HepG2 (cell line): ENCODE results near the gene GEMIN2. TPM values are rescaled to one million over a fixed set of nuclear protein-coding genes. Genes with fewer than 3 reads are reported as not detected.

Source experiments
- ARHGAP35 ChIP-seq: sonication (generic); formaldehyde crosslinking; IDR thresholded peaks from 2 replicates; pipeline ENCODE4 v1.9.0; 2022; ENCODE audit warnings: mild to moderate bottlenecking, inconsistent platforms, moderate library complexity, missing genetic modification reagents, borderline replicate concordance
- ATM ChIP-seq: fragments of 450-650 bp; IDR thresholded peaks from 2 replicates; pipeline ENCODE4 v1.7.1; 2017; ENCODE audit warnings: mild to moderate bottlenecking, borderline replicate concordance
- CBFB ChIP-seq: sonication (generic); formaldehyde crosslinking; IDR thresholded peaks from 2 replicates; pipeline ENCODE4 v1.4.0; 2020; ENCODE audit warnings: missing genetic modification reagents
- CSRNP1 ChIP-seq: sonication (generic); formaldehyde crosslinking; IDR thresholded peaks from 2 replicates; pipeline ENCODE4 v1.8.1; 2023; ENCODE audit warnings: mild to moderate bottlenecking, missing genetic modification reagents
- LRRFIP1 ChIP-seq: sonication (generic); formaldehyde crosslinking; conservative IDR thresholded peaks from 2 replicates; pipeline ENCODE4 v1.4.0; 2020; ENCODE audit warnings: missing genetic modification reagents
- MAX ChIP-seq: IDR thresholded peaks from 2 replicates; pipeline ENCODE4 v1.6.1; 2012; ENCODE audit warnings: inconsistent platforms
- POGK ChIP-seq: sonication (generic); formaldehyde crosslinking; conservative IDR thresholded peaks from 2 replicates; pipeline ENCODE4 v1.8.0; 2022; ENCODE audit warnings: mild to moderate bottlenecking, moderate library complexity, missing genetic modification reagents
- SATB2 ChIP-seq: sonication (generic); formaldehyde crosslinking; IDR thresholded peaks from 2 replicates; pipeline ENCODE4 v1.5.0; 2020; ENCODE audit warnings: missing genetic modification reagents
- SCMH1 ChIP-seq: sonication (generic); formaldehyde crosslinking; IDR thresholded peaks from 2 replicates; pipeline ENCODE4 v1.9.0; 2021; ENCODE audit warnings: missing genetic modification reagents, mild to moderate bottlenecking, borderline replicate concordance
- SNRNP70 ChIP-seq: fragments of 200-400 bp; formaldehyde crosslinking; IDR thresholded peaks from 2 replicates; pipeline ENCODE4 v1.6.1; 2017; ENCODE audit warnings: mild to moderate bottlenecking, low read depth, low read length, moderate library complexity
- ZBTB49 ChIP-seq: sonication (generic); formaldehyde crosslinking; IDR thresholded peaks from 2 replicates; pipeline ENCODE4 v1.4.0; 2020; ENCODE audit warnings: missing genetic modification reagents, borderline replicate concordance
- ZC3H13 ChIP-seq: sonication (generic); formaldehyde crosslinking; IDR thresholded peaks from 2 replicates; pipeline ENCODE4 v1.8.1; 2023; ENCODE audit warnings: mild to moderate bottlenecking, missing genetic modification reagents, moderate library complexity
- ZMYM4 ChIP-seq: sonication (generic); formaldehyde crosslinking; IDR thresholded peaks from 2 replicates; pipeline ENCODE4 v1.8.1; 2023; ENCODE audit warnings: mild to moderate bottlenecking, missing genetic modification reagents
- ZNF138 ChIP-seq: sonication (generic); formaldehyde crosslinking; IDR thresholded peaks from 2 replicates; pipeline ENCODE4 v1.5.0; 2020; ENCODE audit warnings: mild to moderate bottlenecking, low read depth, missing genetic modification reagents
- ZNF275 ChIP-seq: sonication (generic); formaldehyde crosslinking; IDR thresholded peaks from 2 replicates; pipeline ENCODE4 v1.8.0; 2022; ENCODE audit warnings: missing genetic modification reagents, mild to moderate bottlenecking, inconsistent platforms, borderline replicate concordance
- ZNF530 ChIP-seq: sonication (generic); formaldehyde crosslinking; IDR thresholded peaks from 2 replicates; pipeline ENCODE4 v1.5.0; 2020; ENCODE audit warnings: low read depth, mild to moderate bottlenecking, missing genetic modification reagents
- ZNF781 ChIP-seq: sonication (generic); formaldehyde crosslinking; IDR thresholded peaks from 2 replicates; pipeline ENCODE4 v1.5.1; 2020; ENCODE audit warnings: borderline replicate concordance, mild to moderate bottlenecking, missing genetic modification reagents; ENCODE audit errors: not compliant biosample characterization
- polyA plus RNA-seq, 8 experiments: library from polyadenylated mRNA; depleted of rRNA in 3 of 8; stranded (reverse) in 7 of 8; unstranded in 1 of 8; fragments of >200 nt; fragmentation: Illumina TruSeq in 4 of 8; extraction: Trizol in 4 of 8; gene quantifications; 2 replicates each; pipeline versions ENCODE4 v1.2.1 to v1.2.3, GENCODE V29; 2011 to 2016; ENCODE audit warnings: low read depth in 4 of 8, missing spikeins in 1 of 8, mixed read lengths in 1 of 8; ENCODE audit not compliant: insufficient read depth in 1 of 8
- total RNA-seq, 5 experiments: library from RNA; depleted of rRNA; stranded (reverse); fragments of >200 nt; fragmentation: Illumina TruSeq; extraction: Trizol; gene quantifications; 2 replicates each; pipeline ENCODE4 v1.2.3, GENCODE V29; 2016; ENCODE audit warnings: low read depth in 1 of 5

Gene GEMIN2
- total and polyA plus RNA-seq, 2 of the 13 experiments (the other 11 are each of a cell fraction or from before 2014, with no cell fraction given): 54.8 to 110 TPM

- peak; percentile 97 for TF ChIP-seq CSRNP1 (CRISPR knock-in tag)
- TF ChIP-seq SNRNP70: no peak
- no peak for TF ChIP-seq ZNF530
- peak; percentile 100 for TF ChIP-seq POGK
- TF ChIP-seq MAX: no peak
- peak; percentile 87 for TF ChIP-seq ZNF781 (CRISPR knock-in tag)
- no peak for TF ChIP-seq ZBTB49 (CRISPR knock-in tag)
- TF ChIP-seq ATM: no peak
- peak; percentile 100 for TF ChIP-seq ZNF275 (CRISPR knock-in tag)
- TF ChIP-seq LRRFIP1: peak; percentile 93; the same call in 1 of the 2 replicates
- TF ChIP-seq ZC3H13: peak; percentile 99
- 0 out of 2 replicates have a peak, but pooled peaks have one; percentile 68 for TF ChIP-seq SATB2 (CRISPR knock-in tag)
- TF ChIP-seq ARHGAP35 (CRISPR knock-in tag): peak; percentile 96; the same call in 1 of the 2 replicates
- TF ChIP-seq CBFB (CRISPR knock-in tag): peak; percentile 97
- TF ChIP-seq ZMYM4 (CRISPR knock-in tag): peak; percentile 99
- TF ChIP-seq SCMH1: no peak
- TF ChIP-seq ZNF138 (CRISPR knock-in tag): peak; percentile 98
These were observed 10.9 kb upstream of the GEMIN2 start, which contains the start of gene SEC23A (continued) for GRCh38 chr14:39102969-39103957.
